NCI-H2107 (cell line): ENCODE results near the gene LILRA6.

Experiments used
- DNase-seq: peaks from one replicate; lab custom pipeline; 2025; lab: John Stamatoyannopoulos, UW

LILRA6 gene

GRCh38 chr19:54188215-54188871 lies 54.2 kb downstream of the LILRA6 start:
- DNase-seq, result no peak

- DNase-seq, result no peak
These were observed 55.6 kb downstream of the LILRA6 start for GRCh38 chr19:54186934-54187381.
